GM18870 (cell line): Measurements from ENCODE around the gene JAKMIP3.

Experiments
- ATAC-seq: cut with Tn5 transposase; IDR thresholded peaks from one replicate; pipeline ENCODE4 v1.9.1; 2021; ENCODE audit warnings: moderate library complexity; ENCODE audit not compliant: unreplicated experiment

Gene JAKMIP3

GRCh38 chr10:132097609-132098377 lies 32.0 kb downstream of the JAKMIP3 start:
- no peak for ATAC-seq

- no peak for ATAC-seq
Observed at GRCh38 chr10:132098539-132099388, 33.0 kb downstream of the JAKMIP3 start.

- no peak for ATAC-seq
Observed at GRCh38 chr10:132099389-132100090, 33.8 kb downstream of the JAKMIP3 start.

GRCh38 chr10:132100091-132100481 lies 34.3 kb downstream of the JAKMIP3 start:
- no peak for ATAC-seq

GRCh38 chr10:132100556-132101349 lies 35.0 kb downstream of the JAKMIP3 start:
- ATAC-seq, result no peak

- no peak for ATAC-seq
Observed at GRCh38 chr10:132101529-132101928, 35.8 kb downstream of the JAKMIP3 start.

GRCh38 chr10:132102071-132102716 lies 36.4 kb downstream of the JAKMIP3 start:
- ATAC-seq, result no peak

- no peak for ATAC-seq
Observed at GRCh38 chr10:132102717-132103110, 37.0 kb downstream of the JAKMIP3 start.

- ATAC-seq, result no peak
Observed at GRCh38 chr10:132103116-132103910, 37.6 kb downstream of the JAKMIP3 start.

GRCh38 chr10:132104062-132104461 lies 38.3 kb downstream of the JAKMIP3 start:
- no peak for ATAC-seq

GRCh38 chr10:132104471-132105301 lies 38.9 kb downstream of the JAKMIP3 start:
- ATAC-seq, result no peak

- ATAC-seq, result no peak
Observed at GRCh38 chr10:132105302-132105995, 39.7 kb downstream of the JAKMIP3 start.

- ATAC-seq, result no peak
Observed at GRCh38 chr10:132106431-132106830, 40.7 kb downstream of the JAKMIP3 start.

- no peak for ATAC-seq
Observed at GRCh38 chr10:132107186-132107948, 41.6 kb downstream of the JAKMIP3 start.

- ATAC-seq, result no peak
Observed at GRCh38 chr10:132107949-132108877, 42.5 kb downstream of the JAKMIP3 start.
